Measurements from ENCODE around the gene LRTM2.

LRTM2 gene

GRCh38 chr12:1885082-1885596 lies 64.8 kb downstream of the LRTM2 start:
- no peak for DNase-seq (ENCODE audit: low spot score)
- no peak overlapping the region for H4K8ac ChIP-seq (ENCODE audit: low read depth, low read length)
- no peaks in the 10 kb centered on the region for H3K36me3 ChIP-seq (replicated peaks in 1 of 2; ENCODE audit: control insufficient read depth in 2 of 2, insufficient read depth in 2 of 2, low read length in 2 of 2)
- no peak overlapping the region for H2BK5ac ChIP-seq (ENCODE audit: low read length)
- no peak overlapping the region for H3K27ac ChIP-seq (replicated peaks; ENCODE audit: low read length)
- no peak overlapping the region for H3K4me3 ChIP-seq (ENCODE audit: low read length in 2 of 2)
- no peak overlapping the region for H2AFZ ChIP-seq (ENCODE audit: low read length)
- H3K4ac ChIP-seq (ENCODE audit: low read length) = no peak overlapping the region
- no peak overlapping the region for H3K14ac ChIP-seq (ENCODE audit: low read length)
- no peak overlapping the region for H3K9ac ChIP-seq (ENCODE audit: low read depth, low read length, poor library complexity)
- no peaks in the 10 kb centered on the region for H3K9me3 ChIP-seq (replicated peaks in 1 of 2; ENCODE audit: control insufficient read depth in 2 of 2, insufficient read depth in 1 of 2, low read depth in 1 of 2, low read length in 2 of 2)
- H3K18ac ChIP-seq (ENCODE audit: low read length) = no peak overlapping the region
- no peak overlapping the region for H3K23ac ChIP-seq (ENCODE audit: low read depth, low read length, poor library complexity)
- no peak overlapping the region for H3K4me2 ChIP-seq (ENCODE audit: insufficient read depth, low read length, poor library complexity, severe bottlenecking)
- no peaks in the 10 kb centered on the region for H3K4me1 ChIP-seq (ENCODE audit: control insufficient read depth in 2 of 2, insufficient read depth in 1 of 2, low read depth in 1 of 2, low read length in 2 of 2)
- no peak overlapping the region for H4K91ac ChIP-seq (ENCODE audit: low read depth, low read length, poor library complexity)
- peaks cover 0 to 17% (median 0%) of the 10 kb centered on the region in 3 experiments for H3K27me3 ChIP-seq (ENCODE audit: control insufficient read depth in 3 of 3, insufficient read depth in 3 of 3, low read depth in 1 of 3, low read length in 3 of 3)
- H2AK5ac ChIP-seq (ENCODE audit: low read depth, low read length) = no peak overlapping the region
- H3K79me1 ChIP-seq (ENCODE audit: low read depth, low read length) = no peaks in the 10 kb centered on the region
- H2BK120ac ChIP-seq (ENCODE audit: low read depth, low read length) = no peak overlapping the region
- no CpG with 5 or more reads among the region's 5 CpGs for WGBS, 2 donors (ENCODE audit: extremely low coverage in 2 of 2, insufficient read length in 2 of 2, insufficient replicate concordance in 1 of 2)
- H2BK15ac ChIP-seq (ENCODE audit: low read length) = no peak overlapping the region
- H2BK12ac ChIP-seq (ENCODE audit: low read length) = no peak overlapping the region

GRCh38 chr12:1885599-1886245 lies 65.4 kb downstream of the LRTM2 start:
- H3K9me3 ChIP-seq (replicated peaks in 1 of 2; ENCODE audit: control insufficient read depth in 2 of 2, insufficient read depth in 1 of 2, low read depth in 1 of 2, low read length in 2 of 2) = peaks cover 0 to 3% of the 10 kb centered on the region in 2 donors
- no peak overlapping the region for H2BK12ac ChIP-seq (ENCODE audit: low read length)
- H2BK15ac ChIP-seq (ENCODE audit: low read length) = no peak overlapping the region
- H3K23ac ChIP-seq (ENCODE audit: low read depth, low read length, poor library complexity) = no peak overlapping the region
- no peak overlapping the region for H3K9ac ChIP-seq (ENCODE audit: low read depth, low read length, poor library complexity)
- no peaks in the 10 kb centered on the region for H3K4me1 ChIP-seq (ENCODE audit: control insufficient read depth in 2 of 2, insufficient read depth in 1 of 2, low read depth in 1 of 2, low read length in 2 of 2)
- H3K4ac ChIP-seq (ENCODE audit: low read length) = no peak overlapping the region
- no peak overlapping the region for H2BK120ac ChIP-seq (ENCODE audit: low read depth, low read length)
- H2AK5ac ChIP-seq (ENCODE audit: low read depth, low read length) = no peak overlapping the region
- H3K4me3 ChIP-seq (ENCODE audit: low read length in 2 of 2) = no peak overlapping the region
- no peak for DNase-seq (ENCODE audit: low spot score)
- no peak overlapping the region for H3K14ac ChIP-seq (ENCODE audit: low read length)
- peaks cover 0 to 14% (median 0%) of the 10 kb centered on the region in 3 experiments for H3K27me3 ChIP-seq (ENCODE audit: control insufficient read depth in 3 of 3, insufficient read depth in 3 of 3, low read depth in 1 of 3, low read length in 3 of 3)
- H4K8ac ChIP-seq (ENCODE audit: low read depth, low read length) = no peak overlapping the region
- no peak overlapping the region for H4K91ac ChIP-seq (ENCODE audit: low read depth, low read length, poor library complexity)
- no CpG with 5 or more reads among the region's 13 CpGs for WGBS, 2 donors (ENCODE audit: extremely low coverage in 2 of 2, insufficient read length in 2 of 2, insufficient replicate concordance in 1 of 2)
- no peaks in the 10 kb centered on the region for H3K36me3 ChIP-seq (replicated peaks in 1 of 2; ENCODE audit: control insufficient read depth in 2 of 2, insufficient read depth in 2 of 2, low read length in 2 of 2)
- no peak overlapping the region for H3K18ac ChIP-seq (ENCODE audit: low read length)
- H2AFZ ChIP-seq (ENCODE audit: low read length) = no peak overlapping the region
- H2BK5ac ChIP-seq (ENCODE audit: low read length) = no peak overlapping the region
- no peaks in the 10 kb centered on the region for H3K79me1 ChIP-seq (ENCODE audit: low read depth, low read length)
- H3K4me2 ChIP-seq (ENCODE audit: insufficient read depth, low read length, poor library complexity, severe bottlenecking) = no peak overlapping the region
- no peak overlapping the region for H3K27ac ChIP-seq (replicated peaks; ENCODE audit: low read length)
